ENCODE measurements around the gene RNF186. TPM values are rescaled to one million over a fixed set of nuclear protein-coding genes. Genes with fewer than 3 reads are reported as not detected.
"Not testable (repeated sequence)": the region's sequence is repeated elsewhere in the genome, so short reads cannot be mapped to it uniquely, and the experiment has no call there.

Gene RNF186, protein sequence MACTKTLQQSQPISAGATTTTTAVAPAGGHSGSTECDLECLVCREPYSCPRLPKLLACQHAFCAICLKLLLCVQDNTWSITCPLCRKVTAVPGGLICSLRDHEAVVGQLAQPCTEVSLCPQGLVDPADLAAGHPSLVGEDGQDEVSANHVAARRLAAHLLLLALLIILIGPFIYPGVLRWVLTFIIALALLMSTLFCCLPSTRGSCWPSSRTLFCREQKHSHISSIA
- not detected for total RNA-seq

DNA sequence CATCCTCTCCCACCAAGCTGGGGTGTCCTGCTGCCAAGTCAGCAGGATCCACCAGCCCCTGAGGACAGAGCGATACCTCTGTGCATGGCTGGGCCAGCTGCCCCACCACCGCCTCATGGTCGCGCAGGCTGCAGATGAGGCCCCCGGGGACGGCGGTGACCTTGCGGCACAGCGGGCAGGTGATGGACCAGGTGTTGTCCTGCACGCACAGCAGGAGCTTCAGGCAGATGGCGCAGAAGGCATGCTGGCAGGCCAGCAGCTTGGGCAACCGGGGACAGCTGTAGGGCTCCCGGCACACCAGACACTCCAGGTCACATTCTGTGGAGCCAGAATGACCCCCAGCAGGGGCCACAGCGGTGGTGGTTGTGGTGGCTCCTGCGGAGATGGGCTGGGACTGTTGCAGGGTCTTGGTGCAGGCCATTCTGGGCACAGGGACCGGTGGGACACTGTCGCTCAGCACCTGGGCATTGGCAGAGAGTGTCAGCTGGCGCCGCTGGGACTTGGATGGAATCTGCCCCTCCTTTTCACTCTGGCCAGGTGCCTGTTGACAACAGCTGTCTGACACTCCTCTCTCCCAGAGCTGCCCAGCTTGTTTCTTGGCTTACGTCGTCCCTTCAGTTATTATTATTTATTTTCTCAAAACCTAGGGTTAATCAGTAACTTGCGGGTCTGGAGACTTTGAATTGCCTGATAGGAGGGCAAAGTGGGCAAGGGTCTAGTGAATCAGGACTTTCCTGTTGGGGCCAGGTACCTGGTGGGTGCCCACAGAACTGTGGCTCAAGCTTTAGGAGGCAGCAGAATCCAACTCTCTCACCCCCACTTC lies at the start of gene RNF186:
TSS of gene RNF186 (minus strand) at position 603 of the 823 bp plus-strand sequence. CDS start at position 421, 182 bp downstream.
- DNase-seq: no peak
- H3K27ac Mint-ChIP-seq: no peak within 1 kb of the TSS
- H3K36me3 Mint-ChIP-seq: no peaks in the 10 kb centered on the region
- H3K4me3 Mint-ChIP-seq: no peak within 1 kb of the TSS
- no peaks in the 10 kb centered on the region for H3K27me3 Mint-ChIP-seq
- no peaks in the 10 kb centered on the region for H3K9me3 Mint-ChIP-seq
- no peaks in the 10 kb centered on the region for H3K4me1 Mint-ChIP-seq

DNA sequence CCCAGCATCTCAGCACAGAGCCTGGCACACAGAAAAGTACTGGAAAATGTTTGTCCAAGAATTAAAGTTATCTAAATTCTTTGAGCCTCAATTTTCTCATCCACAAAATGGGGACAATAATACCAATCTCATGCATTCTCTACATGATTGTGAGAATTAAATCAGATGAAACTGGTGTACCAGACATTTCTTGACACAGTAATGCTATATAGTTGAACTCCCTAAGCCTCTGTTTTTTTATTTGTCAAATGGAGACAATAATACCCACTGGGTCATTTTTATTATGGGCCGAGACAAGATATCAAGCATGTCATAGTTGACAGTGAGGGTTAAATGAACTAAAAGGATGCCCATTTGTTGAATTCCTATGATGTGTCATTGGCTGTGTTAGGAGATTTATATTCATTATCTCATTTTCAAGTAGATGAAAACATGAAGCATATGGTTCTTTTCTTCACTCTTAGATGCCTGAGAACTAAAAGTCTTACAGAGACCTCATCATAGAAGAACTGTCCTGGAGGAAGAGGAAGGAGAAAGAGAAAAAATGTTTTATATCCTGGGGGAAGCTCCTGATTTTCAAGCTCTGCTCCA lies 49.6 kb upstream of the RNF186 start:
- Mint-ChIP-seq H3K27me3 (peaks cover 40% of the 10 kb centered on the region), H3K4me3 (no peak overlapping the region), H3K27ac (no peak overlapping the region), H3K4me1 (no peaks in the 10 kb centered on the region), H3K36me3 (no peaks in the 10 kb centered on the region), H3K9me3 (peaks cover 2% of the 10 kb centered on the region)
- no peak for DNase-seq

DNA sequence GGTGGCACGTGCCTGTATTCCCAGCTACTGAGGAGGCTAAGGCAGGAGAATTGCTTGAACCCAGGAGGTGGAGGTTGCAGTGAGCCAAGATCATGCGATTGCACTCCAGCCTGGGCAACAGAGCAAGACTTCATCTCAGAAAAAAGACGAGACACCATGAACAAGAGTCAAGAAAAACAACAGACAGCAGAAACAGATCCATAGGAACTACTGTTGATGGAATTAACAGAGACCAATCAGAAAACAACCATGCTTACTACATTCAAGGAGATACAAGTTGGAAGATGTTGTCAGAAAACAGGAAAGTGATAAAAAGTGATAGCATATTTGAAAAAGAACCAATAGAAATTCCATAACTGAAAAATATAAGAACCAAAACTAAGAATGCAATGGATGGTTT lies 47.9 kb upstream of the RNF186 start:
- Mint-ChIP-seq H3K4me3 (no peak overlapping the region), H3K9me3 (peaks cover 2% of the 10 kb centered on the region), H3K4me1 (no peaks in the 10 kb centered on the region), H3K36me3 (no peaks in the 10 kb centered on the region), H3K27me3 (peaks cover 39% of the 10 kb centered on the region), H3K27ac (no peak overlapping the region)
- no peak for DNase-seq

DNA sequence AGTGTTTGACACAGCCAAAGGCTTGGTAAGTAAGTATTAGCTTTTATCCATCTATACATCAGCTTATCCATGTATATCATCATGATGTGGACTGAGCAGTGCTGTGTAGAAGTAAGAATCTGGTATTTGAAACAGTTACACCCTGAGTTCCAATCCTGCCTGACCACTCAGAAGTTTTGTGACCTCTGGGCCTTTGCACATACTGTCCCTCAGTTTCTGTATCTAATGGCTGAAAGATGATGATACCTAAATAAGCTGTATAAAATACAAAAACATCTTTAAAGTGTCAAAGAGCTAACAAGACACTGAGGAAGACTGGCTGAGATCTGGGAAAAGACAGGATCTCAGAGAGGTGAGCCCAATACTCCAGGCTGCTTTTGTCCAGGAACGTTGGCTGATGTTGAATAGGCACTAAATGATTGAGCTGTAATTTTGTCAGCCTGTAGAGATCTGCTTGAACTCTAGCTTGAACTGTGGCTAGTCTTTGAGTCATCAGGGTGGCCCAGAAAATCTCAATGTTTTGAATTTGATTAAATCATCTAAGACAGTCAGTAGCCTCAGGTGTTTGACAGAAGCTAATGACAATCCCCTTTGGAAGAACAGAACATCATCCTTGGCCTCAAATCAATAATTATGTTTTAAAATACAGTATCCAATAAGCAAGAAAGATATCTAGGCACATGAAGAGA lies 46.9 kb upstream of the RNF186 start:
- no peak overlapping the region for H3K4me3 Mint-ChIP-seq
- peaks cover 31% of the 10 kb centered on the region for H3K27me3 Mint-ChIP-seq
- peaks cover 2% of the 10 kb centered on the region for H3K9me3 Mint-ChIP-seq

DNA sequence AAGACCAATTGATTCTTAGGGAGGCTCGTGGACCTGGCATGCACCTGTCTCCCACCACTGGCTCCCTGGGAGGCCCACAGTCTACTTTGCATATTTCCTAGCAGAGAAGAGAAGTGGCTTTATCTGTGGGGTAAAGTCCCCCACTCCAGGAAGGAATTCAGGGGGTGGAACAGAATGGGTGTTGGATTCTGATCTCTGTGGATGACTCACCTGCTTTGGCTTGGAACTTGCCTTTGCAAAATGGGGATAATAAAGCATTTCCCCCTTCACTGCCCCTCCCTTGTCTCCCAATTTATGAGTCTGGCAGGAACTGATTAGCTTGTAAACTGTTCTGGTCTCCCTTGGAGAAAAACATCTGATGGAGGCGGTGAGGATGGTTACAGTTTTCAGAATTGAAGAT lies 46.0 kb upstream of the RNF186 start:
- no peak for DNase-seq
- H3K9me3 Mint-ChIP-seq: peaks cover 2% of the 10 kb centered on the region
- H3K36me3 Mint-ChIP-seq: no peaks in the 10 kb centered on the region
- no peaks in the 10 kb centered on the region for H3K4me1 Mint-ChIP-seq
- peaks cover 24% of the 10 kb centered on the region for H3K27me3 Mint-ChIP-seq
- no peak overlapping the region for H3K4me3 Mint-ChIP-seq
- H3K27ac Mint-ChIP-seq: no peak overlapping the region

More for the DNA sequence above, 46.9 kb upstream of the RNF186 start:
- no peak overlapping the region for H3K27ac Mint-ChIP-seq
- no peaks in the 10 kb centered on the region for H3K4me1 Mint-ChIP-seq
- no peaks in the 10 kb centered on the region for H3K36me3 Mint-ChIP-seq
- DNase-seq: no peak

DNA sequence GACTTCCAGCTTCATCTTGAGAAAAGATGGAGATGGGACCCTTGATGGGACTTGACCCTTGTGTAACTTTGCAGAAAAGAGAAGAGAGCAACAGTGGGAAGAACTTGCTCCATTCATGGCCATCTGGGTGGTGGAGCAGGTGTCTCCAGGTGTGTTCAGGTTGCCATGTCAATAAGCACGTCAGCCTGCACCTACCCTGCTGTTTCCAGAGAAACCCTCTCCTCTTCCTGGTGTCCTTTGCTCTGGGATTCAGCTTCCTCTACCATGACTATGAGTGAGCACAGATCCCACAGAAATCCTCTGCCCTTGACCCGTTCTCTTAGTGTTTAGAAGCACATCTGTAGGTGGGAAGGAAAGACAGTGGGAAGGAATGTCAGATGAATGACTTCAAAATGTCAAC lies 45.3 kb upstream of the RNF186 start:
- Mint-ChIP-seq H3K4me3 (no peak overlapping the region), H3K27ac (no peak overlapping the region), H3K4me1 (no peaks in the 10 kb centered on the region), H3K36me3 (no peaks in the 10 kb centered on the region), H3K27me3 (peaks cover 21% of the 10 kb centered on the region), H3K9me3 (peaks cover 2% of the 10 kb centered on the region)
- no peak for DNase-seq

DNA sequence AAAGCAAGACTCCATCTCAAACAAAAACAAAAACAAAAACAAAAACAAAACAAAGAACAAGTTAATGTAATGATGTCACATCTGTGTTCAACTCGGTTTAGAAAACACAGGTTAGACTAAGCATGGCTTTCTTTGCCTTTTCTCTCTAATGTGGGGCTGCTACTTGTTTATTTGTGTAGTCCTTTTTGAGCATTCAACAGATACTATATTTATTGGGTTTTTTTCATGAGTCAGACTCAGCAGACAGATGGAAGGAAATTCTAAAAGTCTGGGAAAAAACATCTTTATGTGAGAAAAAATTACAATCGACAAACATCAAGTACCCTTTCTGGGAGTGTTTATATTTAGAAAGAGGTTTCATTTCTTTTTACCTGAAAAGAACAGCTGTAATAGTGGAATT lies 44.8 kb upstream of the RNF186 start:
- H3K27me3 Mint-ChIP-seq: peaks cover 21% of the 10 kb centered on the region
- no peak overlapping the region for H3K4me3 Mint-ChIP-seq
- no peak for DNase-seq
- no peaks in the 10 kb centered on the region for H3K4me1 Mint-ChIP-seq
- H3K36me3 Mint-ChIP-seq: no peaks in the 10 kb centered on the region
- no peak overlapping the region for H3K27ac Mint-ChIP-seq
- peaks cover 2% of the 10 kb centered on the region for H3K9me3 Mint-ChIP-seq

DNA sequence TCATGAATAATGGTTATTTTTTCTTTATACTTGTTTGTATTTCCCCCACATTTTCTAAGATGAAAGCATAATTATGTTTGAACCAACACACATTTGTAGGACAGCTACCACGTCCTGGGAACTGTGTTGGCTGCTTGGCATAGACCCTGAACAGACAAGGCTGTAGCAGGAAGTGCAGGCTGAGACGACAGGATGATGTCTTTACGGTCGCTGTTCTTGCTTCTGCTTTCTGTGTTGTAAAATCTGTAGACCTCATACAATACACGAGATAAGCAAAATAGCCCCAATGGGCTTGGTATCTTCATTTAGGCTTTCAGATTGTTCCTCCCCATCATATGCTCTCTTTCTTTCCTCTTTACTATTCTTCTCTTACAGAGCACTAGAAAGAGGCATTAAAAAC lies 43.8 kb upstream of the RNF186 start:
- H3K36me3 Mint-ChIP-seq: no peaks in the 10 kb centered on the region
- no peak overlapping the region for H3K4me3 Mint-ChIP-seq
- no peak for DNase-seq
- no peaks in the 10 kb centered on the region for H3K4me1 Mint-ChIP-seq
- no peak overlapping the region for H3K27ac Mint-ChIP-seq
- H3K9me3 Mint-ChIP-seq: peaks cover 2% of the 10 kb centered on the region
- peaks cover 14% of the 10 kb centered on the region for H3K27me3 Mint-ChIP-seq

DNA sequence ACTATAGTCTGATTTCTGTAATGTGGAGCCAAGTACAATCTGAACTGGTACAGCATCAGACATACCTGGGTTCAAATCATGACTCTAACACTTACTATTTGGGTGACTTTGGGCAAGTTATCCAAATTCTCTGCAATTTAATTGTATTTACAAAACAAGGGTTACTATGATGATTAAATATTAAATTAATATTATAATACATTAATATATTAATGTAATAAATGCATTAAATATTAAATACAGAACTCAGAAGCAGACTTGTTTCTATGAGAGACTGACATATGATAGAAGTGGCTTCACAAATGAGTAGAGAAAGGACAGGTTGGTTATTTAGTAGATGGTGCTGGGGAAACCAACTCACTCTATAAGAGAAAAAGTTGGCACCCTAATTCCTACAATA lies 39.8 kb upstream of the RNF186 start:
- Mint-ChIP-seq H3K27ac (no peak overlapping the region), H3K36me3 (no peaks in the 10 kb centered on the region), H3K9me3 (no peaks in the 10 kb centered on the region), H3K4me3 (no peak overlapping the region), H3K27me3 (peaks cover 14% of the 10 kb centered on the region), H3K4me1 (no peaks in the 10 kb centered on the region)
- no peak for DNase-seq

DNA sequence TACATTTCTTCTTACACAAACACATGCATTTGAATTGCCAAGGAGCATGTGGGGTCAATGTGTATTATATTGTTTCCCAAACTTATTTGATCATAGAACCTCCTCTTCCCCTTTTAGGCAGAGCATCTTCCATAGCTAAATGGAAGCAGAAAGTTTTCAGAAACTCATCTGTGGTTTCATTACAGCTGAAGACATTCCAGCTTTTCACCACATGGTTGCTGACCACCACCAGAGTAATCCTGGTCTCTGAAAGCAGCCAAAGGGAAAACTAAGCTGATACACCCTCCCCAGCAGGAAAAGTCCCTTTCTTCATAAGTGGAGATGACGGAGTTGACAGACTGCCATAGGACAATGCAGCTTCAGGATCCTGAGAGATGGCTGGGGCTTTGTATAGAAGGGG lies 37.0 kb upstream of the RNF186 start:
- Mint-ChIP-seq H3K4me3 (no peak overlapping the region), H3K9me3 (no peaks in the 10 kb centered on the region), H3K4me1 (no peaks in the 10 kb centered on the region)

DNA sequence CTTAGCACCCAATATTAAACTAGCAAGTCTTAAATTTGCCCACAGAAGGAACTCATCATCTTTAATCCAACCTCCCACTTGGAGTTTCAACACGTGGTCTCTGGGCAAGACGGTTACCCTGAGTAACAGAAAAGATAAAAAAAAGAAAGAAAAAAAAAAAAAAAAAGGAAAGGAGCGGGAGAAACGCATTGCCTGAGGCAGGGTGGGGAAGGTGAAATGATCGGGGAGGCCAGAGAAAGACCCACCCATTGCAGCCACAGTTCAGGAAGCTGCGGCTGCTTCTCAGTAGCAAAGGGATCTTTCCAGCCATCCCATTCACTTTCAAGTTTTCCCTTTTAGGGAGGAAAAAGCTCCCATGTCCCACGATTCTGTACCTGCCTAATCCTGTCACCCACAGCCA lies 35.1 kb upstream of the RNF186 start:
- H3K4me1 Mint-ChIP-seq: no peaks in the 10 kb centered on the region
- H3K9me3 Mint-ChIP-seq: no peaks in the 10 kb centered on the region
- peaks cover 12% of the 10 kb centered on the region for H3K27me3 Mint-ChIP-seq
- DNase-seq: no peak
- H3K36me3 Mint-ChIP-seq: no peaks in the 10 kb centered on the region
- no peak overlapping the region for H3K4me3 Mint-ChIP-seq
- H3K27ac Mint-ChIP-seq: no peak overlapping the region

More for the DNA sequence above, 37.0 kb upstream of the RNF186 start:
- DNase-seq: no peak
- no peak overlapping the region for H3K27ac Mint-ChIP-seq
- no peaks in the 10 kb centered on the region for H3K36me3 Mint-ChIP-seq
- H3K27me3 Mint-ChIP-seq: peaks cover 10% of the 10 kb centered on the region

DNA sequence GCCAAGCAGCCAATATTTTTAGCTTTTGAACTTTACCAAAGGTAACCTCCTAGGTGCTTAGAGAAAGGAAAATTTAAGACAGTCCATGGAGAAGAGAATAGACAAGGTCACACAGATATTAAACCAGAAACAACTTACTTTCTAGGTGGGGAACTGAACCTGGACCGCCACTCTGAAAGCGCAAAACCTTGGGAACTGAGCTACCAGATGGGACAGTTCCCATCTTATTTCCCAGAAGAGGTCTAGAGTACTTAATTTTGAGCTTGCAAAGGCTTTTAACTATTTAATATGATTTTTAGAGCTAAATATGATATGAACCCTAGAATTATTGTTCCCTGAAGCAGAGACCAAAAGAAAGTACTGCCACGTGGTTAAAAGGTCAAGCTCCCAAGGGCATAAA lies 34.2 kb upstream of the RNF186 start:
- not testable (repeated sequence) for H3K9me3 Mint-ChIP-seq, H3K27ac Mint-ChIP-seq, H3K36me3 Mint-ChIP-seq, H3K4me3 Mint-ChIP-seq, H3K4me1 Mint-ChIP-seq, DNase-seq
- peaks cover 17% of the 10 kb centered on the region for H3K27me3 Mint-ChIP-seq

DNA sequence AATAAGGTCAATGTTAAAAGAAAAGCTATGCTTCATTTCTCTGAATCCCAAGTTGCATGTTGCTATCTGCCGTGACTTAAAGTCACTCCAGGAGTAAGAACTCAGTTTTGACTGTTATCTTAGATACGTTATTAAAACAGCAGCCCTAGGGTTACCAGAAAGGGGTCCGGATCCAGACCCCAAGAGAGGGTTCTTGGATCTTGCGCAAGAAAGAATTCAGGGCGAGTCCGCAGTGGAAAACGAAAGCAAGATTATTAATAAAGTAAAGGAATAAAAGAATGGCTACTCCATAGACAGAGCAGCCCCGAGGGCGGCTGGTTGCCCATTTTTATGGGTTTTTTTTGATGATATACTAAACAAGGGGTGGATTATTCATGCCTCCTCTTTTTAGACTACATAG lies 32.3 kb upstream of the RNF186 start:
- H3K4me1 Mint-ChIP-seq, H3K27ac Mint-ChIP-seq, H3K9me3 Mint-ChIP-seq, H3K36me3 Mint-ChIP-seq, DNase-seq, H3K4me3 Mint-ChIP-seq: not testable (repeated sequence)
- peaks cover 17% of the 10 kb centered on the region for H3K27me3 Mint-ChIP-seq

DNA sequence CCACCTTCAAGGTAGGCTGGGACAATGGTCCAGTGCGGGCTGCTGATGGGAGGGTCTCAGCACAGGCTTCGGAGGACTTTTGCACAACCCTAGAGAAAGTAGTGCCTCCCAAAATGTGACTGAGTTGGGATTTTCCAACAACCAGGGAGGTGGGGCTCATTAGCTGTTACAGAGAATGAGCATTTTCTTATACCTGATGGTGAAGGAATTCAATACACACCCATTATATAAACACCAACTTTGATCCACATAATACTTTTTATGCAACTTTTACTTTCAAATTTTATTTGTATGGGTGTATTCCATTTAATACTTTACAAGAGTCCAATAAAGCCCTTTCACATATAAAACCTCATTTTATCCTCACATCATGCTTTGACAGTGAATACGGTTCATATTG lies 31.3 kb upstream of the RNF186 start:
- no peak for DNase-seq
- Mint-ChIP-seq H3K27me3 (peaks cover 17% of the 10 kb centered on the region), H3K9me3 (no peaks in the 10 kb centered on the region), H3K36me3 (no peaks in the 10 kb centered on the region), H3K4me3 (no peak overlapping the region), H3K27ac (no peak overlapping the region), H3K4me1 (no peaks in the 10 kb centered on the region)

DNA sequence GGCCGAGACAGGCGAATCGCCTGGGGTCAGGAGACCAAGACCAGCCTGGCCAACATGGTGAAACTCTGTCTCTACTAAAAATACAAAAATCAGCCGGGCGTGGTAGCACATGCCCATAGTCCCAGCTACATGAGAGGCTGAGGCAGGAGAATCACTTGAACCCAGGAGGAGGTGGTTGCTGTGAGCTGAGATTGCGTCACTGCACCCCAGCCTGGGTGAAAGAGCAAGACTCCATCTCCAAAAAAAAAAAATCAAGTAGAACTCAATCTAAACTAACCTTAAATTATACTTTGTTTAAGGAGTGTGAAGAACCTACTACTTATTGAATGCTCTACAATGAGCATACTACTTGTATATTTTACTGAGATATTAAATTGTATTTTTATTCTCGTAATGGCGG lies 30.5 kb upstream of the RNF186 start:
- H3K27me3 Mint-ChIP-seq: peaks cover 17% of the 10 kb centered on the region
- DNase-seq: no peak
- no peaks in the 10 kb centered on the region for H3K9me3 Mint-ChIP-seq
- no peaks in the 10 kb centered on the region for H3K36me3 Mint-ChIP-seq
- H3K4me1 Mint-ChIP-seq: peaks cover under 1% of the 10 kb centered on the region
- no peak overlapping the region for H3K4me3 Mint-ChIP-seq
- H3K27ac Mint-ChIP-seq: no peak overlapping the region

Data from activated naive CD8-positive, alpha-beta T cell treated with anti-CD3 and anti-CD28 coated beads for 36 hours (primary cell).